Aorta (tissue), 5 donors: ENCODE measurements around the gene FOXB2. TPM values are rescaled to one million over a fixed set of nuclear protein-coding genes. Genes with fewer than 3 reads are reported as not detected.

ENCODE experiments used
- ATAC-seq: fragments of 200-7000 bp; cut with Tn5 transposase; one replicate; pipeline ENCODE4 v1.9.1; 2022; ENCODE audit warnings: moderate library complexity; ENCODE audit not compliant: low FRiP score
- DNase-seq, 2 donors: peaks; one replicate each; pipeline ENCODE4 v3.0.0-alpha.2; 2020
- H3K27ac ChIP-seq, 2 donors: one replicate each; pipeline ENCODE4 v1.5.1; 2013; ENCODE audit warnings: low read length in 2 of 2, mild to moderate bottlenecking in 2 of 2, moderate library complexity in 2 of 2, control low read depth in 1 of 2, inconsistent platforms in 1 of 2, low read depth in 1 of 2
- H3K27me3 ChIP-seq, 2 donors: one replicate each; pipeline ENCODE4 v1.6.1; 2013; ENCODE audit warnings: control low read depth in 1 of 2, low read length in 1 of 2, mild to moderate bottlenecking in 1 of 2, moderate library complexity in 1 of 2; ENCODE audit not compliant: insufficient read depth in 2 of 2, control insufficient read depth in 1 of 2
- H3K36me3 ChIP-seq, 2 donors: one replicate each; pipeline ENCODE4 v1.6.1; 2013; ENCODE audit warnings: control low read depth in 1 of 2, low read length in 1 of 2, mild to moderate bottlenecking in 1 of 2; ENCODE audit not compliant: insufficient read depth in 2 of 2, control insufficient read depth in 1 of 2
- H3K4me1 ChIP-seq, 2 donors: one replicate each; pipeline ENCODE4 v1.6.1; 2013; ENCODE audit warnings: low read length in 2 of 2, control low read depth in 1 of 2, mild to moderate bottlenecking in 1 of 2, moderate library complexity in 1 of 2; ENCODE audit not compliant: insufficient read depth in 2 of 2, control insufficient read depth in 1 of 2
- H3K4me3 ChIP-seq, 2 donors: one replicate each; pipeline ENCODE4 v1.5.1; 2013; ENCODE audit warnings: low read length in 2 of 2, control low read depth in 1 of 2, mild to moderate bottlenecking in 1 of 2
- H3K9me3 ChIP-seq: one replicate; pipeline ENCODE4 v1.6.1; 2013; ENCODE audit warnings: mild to moderate bottlenecking, low read length; ENCODE audit not compliant: control insufficient read depth
- WGBS, 2 donors: extraction: QIAGEN DNeasy Blood & Tissue Kit; methylation state at CpG; one replicate each; pipeline ENCODE4 v1.1.7; 2013; 5-methylcytosine and 5-hydroxymethylcytosine counted together
- intact Hi-C, 2 donors: fragments of 100-400 bp; cut with DNase I; formaldehyde crosslinking; loops; one replicate each; pipeline versions ENCODE4 v1.14.2 to v1.15.0; 2022
- polyA plus RNA-seq, 2 donors: library from polyadenylated mRNA; stranded (reverse); fragments of 200-250 nt; gene quantifications; one replicate each; pipeline ENCODE4 v1.2.3, GENCODE V29; 2013
- total RNA-seq, 2 donors: library from RNA; stranded (reverse); fragmentation: NEBNext Ultra II Directional; extraction: Animal tissue kit (Norgen Biotek cat#: 25700); gene quantifications; one replicate each; pipeline ENCODE4 v1.2.1, GENCODE V29; 2021
- donor health status: healthy with polysubstance abuse.
- donor health status: Bipolar disorder and iron deficiency.
- donor health status: DM: no; HTN: no; CAD: no.
- donor health status: DM: no; HTN: no; CAD: no.
- donor health status: DM: yes; HTN: yes; CAD: no.

The FOXB2 gene
- total and polyA plus RNA-seq, 4 donors, result not detected

- peak in 1 of 2 donors; percentile 78 for DNase-seq
Measured at GRCh38 chr9:77018058-77018968, 1.1 kb upstream of the FOXB2 start.

DNA sequence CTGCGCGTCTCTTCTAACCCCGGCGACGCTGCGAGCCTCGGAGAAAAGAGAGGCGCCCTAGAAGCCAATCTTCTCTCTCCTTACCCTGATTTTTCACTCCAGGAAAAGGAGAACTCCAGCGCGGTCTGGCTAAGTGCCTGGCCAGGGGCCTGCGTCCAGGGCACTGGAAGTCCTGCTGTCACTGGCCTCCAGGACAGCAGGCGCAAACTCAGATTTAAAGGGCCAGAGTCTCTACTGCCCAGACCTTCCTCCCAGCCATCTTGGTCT lies 553 bp upstream of the FOXB2 start:
- ATAC-seq (no peak), DNase-seq (peak; percentile 56 to 74)
- H3K36me3 ChIP-seq, result no peaks in the 10 kb centered on the region
- H3K4me1 ChIP-seq, result no peaks in the 10 kb centered on the region
- H3K4me3 ChIP-seq, result no peak overlapping the region
- H3K27me3 ChIP-seq, result peaks cover 0 to under 1% of the 10 kb centered on the region in 2 donors
- no peak overlapping the region for H3K27ac ChIP-seq
- H3K9me3 ChIP-seq, result no peaks in the 10 kb centered on the region
- WGBS, 2 donors, result 0 to 1% methylated on average over 12 of the region's 12 CpGs
- intact Hi-C loops, result no loop called here

More at GRCh38 chr9:77018058-77018968, 1.1 kb upstream of the FOXB2 start:
- no peak for ATAC-seq
- intact Hi-C loops, result no loop called here
- no peak overlapping the region for H3K4me3 ChIP-seq
- H3K4me1 ChIP-seq, result no peaks in the 10 kb centered on the region
- peaks cover 0 to 2% of the 10 kb centered on the region in 2 donors for H3K27me3 ChIP-seq
- H3K27ac ChIP-seq, result no peak overlapping the region
- no peaks in the 10 kb centered on the region for H3K36me3 ChIP-seq
- 3 to 4% methylated on average over 48 to 64 of the region's 64 CpGs for WGBS, 2 donors
- H3K9me3 ChIP-seq, result no peaks in the 10 kb centered on the region

DNA sequence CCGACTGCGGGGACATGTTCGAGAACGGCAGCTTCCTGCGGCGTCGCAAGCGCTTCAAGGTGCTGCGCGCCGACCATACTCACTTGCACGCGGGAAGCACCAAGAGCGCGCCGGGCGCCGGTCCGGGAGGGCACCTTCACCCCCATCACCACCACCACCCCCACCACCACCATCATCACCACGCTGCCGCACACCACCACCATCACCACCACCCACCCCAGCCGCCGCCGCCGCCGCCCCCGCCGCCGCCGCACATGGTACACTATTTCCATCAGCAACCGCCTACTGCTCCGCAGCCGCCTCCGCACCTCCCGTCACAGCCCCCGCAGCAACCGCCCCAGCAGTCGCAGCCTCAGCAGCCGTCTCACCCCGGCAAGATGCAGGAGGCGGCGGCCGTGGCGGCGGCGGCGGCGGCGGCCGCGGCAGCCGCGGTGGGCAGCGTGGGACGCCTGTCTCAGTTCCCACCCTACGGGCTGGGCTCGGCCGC lies 514 bp downstream of the FOXB2 start:
- Histone ChIP-seq H3K27ac (no peak overlapping the region), H3K4me3 (no peak overlapping the region), H3K9me3 (no peaks in the 10 kb centered on the region), H3K36me3 (no peaks in the 10 kb centered on the region), H3K27me3 (no peaks in the 10 kb centered on the region), H3K4me1 (no peaks in the 10 kb centered on the region)
- intact Hi-C loops, result no loop called here
- ATAC-seq (no peak), DNase-seq (peak in 1 of 2 donors; percentile 77)
- 2 to 3% methylated on average over 31 to 58 of the region's 58 CpGs for WGBS, 2 donors

- H3K27ac ChIP-seq, result no peak overlapping the region
- intact Hi-C loops, result no loop called here
- DNase-seq (peak in 1 of 2 donors; percentile 76), ATAC-seq (no peak)
- H3K27me3 ChIP-seq, result no peaks in the 10 kb centered on the region
- no peaks in the 10 kb centered on the region for H3K4me1 ChIP-seq
- no peaks in the 10 kb centered on the region for H3K9me3 ChIP-seq
- no peaks in the 10 kb centered on the region for H3K36me3 ChIP-seq
- 5 to 6% methylated on average over 69 to 75 of the region's 75 CpGs for WGBS, 2 donors
- no peak overlapping the region for H3K4me3 ChIP-seq
Measured at GRCh38 chr9:77020413-77021290, 1.2 kb downstream of the FOXB2 start.

DNA sequence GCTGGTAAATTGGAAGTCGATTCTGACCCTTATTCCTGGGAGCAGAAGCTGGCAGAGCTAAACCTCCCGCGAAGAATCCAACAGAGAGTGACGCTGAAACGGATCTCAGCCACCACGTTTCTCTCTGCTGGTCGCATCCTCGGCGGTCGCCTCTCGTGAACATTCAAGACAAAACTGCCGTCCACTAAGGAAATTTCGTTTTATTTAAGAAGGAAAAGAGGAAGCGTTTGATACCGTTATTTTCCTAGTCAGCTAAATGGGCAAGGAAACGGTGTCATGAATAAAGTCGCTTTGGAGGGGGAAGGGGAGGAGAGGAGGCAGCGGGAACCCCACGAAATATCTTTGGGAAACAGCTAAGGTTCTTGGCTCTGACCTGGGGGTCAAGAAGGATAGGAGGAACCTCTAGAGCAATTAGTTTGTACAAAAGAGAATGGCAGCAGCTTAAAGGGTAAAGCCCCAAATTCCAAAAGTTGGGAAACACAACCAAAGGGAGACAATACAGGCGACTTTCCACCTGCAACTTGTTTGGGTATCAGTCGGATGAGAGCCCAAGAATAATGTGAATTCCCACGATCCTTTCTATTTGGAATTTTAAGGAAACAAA lies 1.9 kb downstream of the FOXB2 start:
- H3K4me3 ChIP-seq, result no peak overlapping the region
- H3K27ac ChIP-seq, result no peak overlapping the region
- intact Hi-C loops, result no loop called here
- DNase-seq, result no peak
- no peaks in the 10 kb centered on the region for H3K36me3 ChIP-seq
- H3K4me1 ChIP-seq, result no peaks in the 10 kb centered on the region
- no peak for ATAC-seq
- no peaks in the 10 kb centered on the region for H3K9me3 ChIP-seq
- 8 to 9% methylated on average over 22 of the region's 22 CpGs for whole genome bisulfite sequencing, 2 donors
- H3K27me3 ChIP-seq, result no peaks in the 10 kb centered on the region

GRCh38 chr9:77021922-77022782 lies 2.7 kb downstream of the FOXB2 start:
- WGBS, 2 donors, result 10 to 16% methylated on average over 37 of the region's 37 CpGs
- no peaks in the 10 kb centered on the region for H3K36me3 ChIP-seq
- H3K27ac ChIP-seq, result no peak overlapping the region
- H3K4me3 ChIP-seq, result no peak overlapping the region
- DNase-seq (no peak), ATAC-seq (no peak)
- no peaks in the 10 kb centered on the region for H3K27me3 ChIP-seq
- intact Hi-C loops, result no loop called here
- H3K4me1 ChIP-seq, result no peaks in the 10 kb centered on the region
- H3K9me3 ChIP-seq, result no peaks in the 10 kb centered on the region

DNA sequence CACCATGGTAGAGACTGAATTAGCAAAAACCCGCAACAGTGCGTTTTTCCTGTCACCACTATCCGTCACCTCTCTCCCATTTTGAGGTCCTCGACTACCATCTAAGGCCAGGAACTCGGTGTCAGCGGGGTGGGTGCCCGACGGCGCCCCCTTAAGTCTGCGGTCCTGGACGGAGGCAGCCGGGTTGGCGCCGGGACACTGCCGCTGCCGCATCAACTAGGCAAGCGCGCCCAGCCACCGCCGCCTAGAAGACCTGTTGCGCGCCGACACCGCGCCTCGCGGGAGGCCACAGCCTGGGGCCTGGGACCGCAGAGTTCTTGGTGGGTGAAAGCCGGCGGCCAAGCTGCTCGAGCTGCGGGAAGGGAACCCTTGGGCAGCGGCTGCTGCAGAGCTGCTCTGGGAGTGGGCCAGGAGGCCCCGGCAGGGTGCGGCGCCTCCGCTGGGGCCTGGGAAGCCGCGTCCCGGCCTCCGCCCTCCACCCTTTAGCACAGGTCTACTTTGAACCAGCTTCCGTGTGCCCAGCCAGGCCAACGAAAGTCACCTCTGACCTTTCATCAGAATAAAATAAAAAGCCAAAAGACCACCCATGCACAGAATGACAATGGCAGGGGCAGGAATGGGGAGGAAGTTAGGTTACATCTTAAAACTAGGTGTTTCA lies 3.5 kb downstream of the FOXB2 start:
- no peaks in the 10 kb centered on the region for H3K36me3 ChIP-seq
- no peaks in the 10 kb centered on the region for H3K4me1 ChIP-seq
- ATAC-seq, result no peak
- no peak overlapping the region for H3K27ac ChIP-seq
- intact Hi-C loops, result no loop called here
- H3K9me3 ChIP-seq, result no peaks in the 10 kb centered on the region
- DNase-seq, result peak in 1 of 2 donors; percentile 76
- WGBS, 2 donors, result 10 to 15% methylated on average over 42 to 43 of the region's 43 CpGs
- H3K4me3 ChIP-seq, result no peak overlapping the region
- H3K27me3 ChIP-seq, result no peaks in the 10 kb centered on the region
